Endothelial cell of umbilical vein (primary cell): Measurements from ENCODE around the gene GFAP. TPM values are rescaled to one million over a fixed set of nuclear protein-coding genes. Genes with fewer than 3 reads are reported as not detected.

ENCODE experiments used
- BruUV-seq: library from RNA; stranded (reverse); fragments of 400-500 nt; replicated peaks from 2 replicates; lab custom pipeline; 2021; lab: Mats Ljungman, UMichigan
- CTCF ChIA-PET: fragments of 300-600, 350-600 bp; sonication (Branson Sonifier 250); formaldehyde crosslinking; loops from one replicate; lab custom pipeline; 2021; ENCODE audit warnings: antibody characterized with exemption, inconsistent platforms; lab: Charles Lee
- POLR2A ChIA-PET: fragments of 300-600, 350-600 bp; sonication (Branson Sonifier 250); formaldehyde crosslinking; loops from one replicate; lab custom pipeline; 2021; ENCODE audit warnings: antibody characterized with exemption, inconsistent platforms; lab: Charles Lee
- DNase-seq: peaks from one replicate; pipeline ENCODE4 v3.0.0-alpha.2; 2011; ENCODE audit warnings: low read depth, low spot score
- FAIRE-seq: peaks from 2 replicates; lab custom pipeline; 2011; peaks lifted over from hg19 to GRCh38; lab: Jason Lieb, UNC
- H2AFZ ChIP-seq: 2 replicates; pipeline ENCODE4 v1.6.0; 2012; ENCODE audit warnings: low read depth, low read length, control low read depth, inconsistent platforms
- H3K27ac ChIP-seq: 2 replicates; pipeline ENCODE4 v1.5.1; 2011; ENCODE audit warnings: low read depth, mild to moderate bottlenecking, control low read depth, low read length, moderate library complexity; ENCODE audit not compliant: insufficient read depth
- H3K27me3 ChIP-seq, 2 experiments: 2 replicates each; pipeline versions ENCODE4 v1.6.0 to v1.6.1; 2011; ENCODE audit warnings: low read length in 2 of 2, mixed read lengths in 1 of 2; ENCODE audit not compliant: control insufficient read depth in 2 of 2, insufficient read depth in 2 of 2
- H3K36me3 ChIP-seq, 2 experiments: 2 replicates in 1 of 2; 3 replicates in 1 of 2; pipeline ENCODE4 v1.5.1; 2011; ENCODE audit warnings: low read length in 2 of 2, mild to moderate bottlenecking in 1 of 2, moderate library complexity in 1 of 2; ENCODE audit not compliant: control insufficient read depth in 2 of 2, insufficient read depth in 2 of 2; ENCODE audit errors: extremely low read depth in 1 of 2
- H3K4me1 ChIP-seq: 3 replicates; pipeline ENCODE4 v1.5.1; 2011; ENCODE audit warnings: mild to moderate bottlenecking, low read length; ENCODE audit not compliant: control insufficient read depth, insufficient read depth; ENCODE audit errors: extremely low read depth
- H3K4me2 ChIP-seq: 2 replicates; pipeline ENCODE4 v1.6.1; 2011; ENCODE audit warnings: low read length, control low read depth, mixed read lengths; ENCODE audit not compliant: insufficient read depth
- H3K4me3 ChIP-seq, 3 experiments: fragments of 200-600 bp in 1 of 3; sonication (generic), shearing (Covaris generic) in 1 of 3; replicated peaks in 1 of 3; 2 replicates each; pipeline ENCODE4 v1.5.1; 2011 to 2016; ENCODE audit warnings: control low read depth in 3 of 3, low read length in 3 of 3, mild to moderate bottlenecking in 2 of 3, inconsistent platforms in 1 of 3, low read depth in 1 of 3, moderate library complexity in 1 of 3; ENCODE audit not compliant: insufficient read depth in 1 of 3
- H3K79me2 ChIP-seq: 2 replicates; pipeline ENCODE4 v1.6.0; 2012; ENCODE audit warnings: low read length, inconsistent platforms; ENCODE audit not compliant: control insufficient read depth, insufficient read depth
- H3K9ac ChIP-seq: replicated peaks from 2 replicates; pipeline ENCODE3; 2011; ENCODE audit warnings: low read length, control low read depth; ENCODE audit not compliant: insufficient read depth; ENCODE audit errors: extremely low read depth
- H3K9me1 ChIP-seq: replicated peaks from 3 replicates; pipeline ENCODE4 v1.6.0; 2011; ENCODE audit warnings: mild to moderate bottlenecking, low read length; ENCODE audit not compliant: control insufficient read depth, insufficient read depth; ENCODE audit errors: extremely low read depth
- H3K9me3 ChIP-seq: replicated peaks from 2 replicates; pipeline ENCODE4 v1.5.1; 2012; ENCODE audit warnings: low read length, inconsistent platforms; ENCODE audit not compliant: control insufficient read depth, insufficient read depth
- H4K20me1 ChIP-seq: replicated peaks from 2 replicates; pipeline ENCODE3; 2011; ENCODE audit warnings: mild to moderate bottlenecking, low read length; ENCODE audit not compliant: control insufficient read depth, insufficient read depth; ENCODE audit errors: extremely low read depth
- CTCF ChIP-seq, 2 donors: IDR thresholded peaks; 1 replicate in 1 of 2; 2 replicates in 1 of 2; pipeline ENCODE4 v1.5.1; 2011; ENCODE audit warnings: low read length in 2 of 2, mild to moderate bottlenecking in 2 of 2, moderate library complexity in 2 of 2, control low read depth in 1 of 2, inconsistent platforms in 1 of 2, low read depth in 1 of 2; ENCODE audit not compliant: insufficient read depth in 1 of 2; ENCODE audit errors: extremely low read depth in 1 of 2
- EZH2 ChIP-seq: IDR thresholded peaks from 2 replicates; pipeline ENCODE4 v1.6.1; 2012; ENCODE audit warnings: borderline replicate concordance, low read depth, mild to moderate bottlenecking, moderate library complexity, low read length, inconsistent platforms; ENCODE audit not compliant: severe bottlenecking
- FOS ChIP-seq: IDR thresholded peaks from 2 replicates; pipeline ENCODE4 v1.6.1; 2011; ENCODE audit warnings: mild to moderate bottlenecking, low read length, moderate library complexity, borderline replicate concordance; ENCODE audit not compliant: insufficient read depth
- GATA2 ChIP-seq: IDR thresholded peaks from 2 replicates; pipeline ENCODE4 v1.7.0; 2011; ENCODE audit warnings: low read depth, mild to moderate bottlenecking, moderate library complexity, mixed read lengths, low read length; ENCODE audit not compliant: insufficient read length, insufficient read depth
- JUN ChIP-seq: IDR thresholded peaks from 2 replicates; pipeline ENCODE4 v1.6.1; 2011; ENCODE audit warnings: borderline replicate concordance, low read depth; ENCODE audit not compliant: insufficient read length, insufficient read depth
- MAX ChIP-seq: IDR thresholded peaks from 2 replicates; pipeline ENCODE4 v1.6.1; 2011; ENCODE audit not compliant: insufficient read depth, insufficient read length
- MYC ChIP-seq: IDR thresholded peaks from one replicate; pipeline ENCODE4 v1.6.1; 2011; ENCODE audit warnings: mild to moderate bottlenecking, low read depth, low read length
- POLR2A ChIP-seq: IDR thresholded peaks from 2 replicates; pipeline ENCODE4 v1.6.1; 2012; ENCODE audit warnings: low read depth, mild to moderate bottlenecking, control low read depth, low read length
- POLR2AphosphoS5 ChIP-seq: IDR thresholded peaks from 2 replicates; pipeline ENCODE4 v1.6.1; 2012; ENCODE audit warnings: low read depth, mild to moderate bottlenecking, control low read depth, low read length, moderate library complexity; ENCODE audit not compliant: insufficient read depth
- dilution Hi-C: fragments of 300-500 bp; cut with MboI; formaldehyde crosslinking; loops from one replicate; pipeline ENCODE4 v1.15.0; 2019; ENCODE audit warnings: low sequenced_read_pairs; ENCODE audit not compliant: extremely low pct_ligation_motif_present
- intact Hi-C: fragments of 100-400 bp; cut with micrococcal nuclease; formaldehyde crosslinking; loops from one replicate; pipeline ENCODE4 v1.10.0; 2022
- polyA plus RNA-seq, 4 experiments: library from polyadenylated mRNA; depleted of rRNA in 3 of 4; stranded (reverse) in 3 of 4; unstranded in 1 of 4; fragments of >200 nt; gene quantifications; 2 replicates each; pipeline versions ENCODE4 v1.2.1 to v1.2.3, GENCODE V29; 2011 to 2012; ENCODE audit warnings: missing spikeins in 1 of 4
- total RNA-seq: library from RNA; stranded (reverse); gene quantifications from 2 replicates; pipeline ENCODE4 v1.2.3, GENCODE V29; 2021

GFAP gene
- total and polyA plus RNA-seq, 2 donors (not counting 3 experiments of a cell fraction or from before 2014, with no cell fraction given): 0.07 to 0.42 TPM

GRCh38 chr17:44871556-44871955 lies 43.7 kb downstream of the GFAP start:
- Histone ChIP-seq H3K4me2 (no peak overlapping the region), H3K4me1 (peaks cover 20% of the 10 kb centered on the region), H3K9ac (no peak overlapping the region), H3K9me3 (no peaks in the 10 kb centered on the region), H3K9me1 (no peaks in the 10 kb centered on the region), H4K20me1 (no peaks in the 10 kb centered on the region), H3K27me3 (no peaks in the 10 kb centered on the region), H3K27ac (no peak overlapping the region), H3K4me3 (no peak overlapping the region), H2AFZ (no peak overlapping the region), H3K36me3 (peaks cover 20 to 37% of the 10 kb centered on the region in 2 experiments), H3K79me2 (no peaks in the 10 kb centered on the region)
- intact Hi-C loops: no loop called here
- TF ChIP-seq MYC (no peak), POLR2AphosphoS5 (no peak), EZH2 (no peak), MAX (no peak), GATA2 (no peak), POLR2A (no peak), FOS (no peak), JUN (no peak), CTCF (IDR thresholded peaks at IDR 0.05; ENCODE audit: extremely low read depth in 1 of 2, insufficient read depth in 1 of 2, low read depth in 1 of 2, low read length in 2 of 2) (no peak)
- BruUV-seq: no TSS peak
- dilution Hi-C loops: loop anchor here (25.0 kb wide), 1 partner anchor 109 kb away; the partner anchor contains the start of gene ADAM11
- CTCF ChIA-PET: interaction anchor here (0.6 to 16.1 kb wide), 3 partner anchors 14 to 264 kb away, joined by 3 to 368 read pairs (median 4); partner anchors contain the start of gene ACBD4
- POLR2A ChIA-PET: no interaction called here
- FAIRE-seq: no peak
- DNase-seq: no peak
